ENCODE results near the gene DEPDC5.

The DEPDC5 gene

DNA sequence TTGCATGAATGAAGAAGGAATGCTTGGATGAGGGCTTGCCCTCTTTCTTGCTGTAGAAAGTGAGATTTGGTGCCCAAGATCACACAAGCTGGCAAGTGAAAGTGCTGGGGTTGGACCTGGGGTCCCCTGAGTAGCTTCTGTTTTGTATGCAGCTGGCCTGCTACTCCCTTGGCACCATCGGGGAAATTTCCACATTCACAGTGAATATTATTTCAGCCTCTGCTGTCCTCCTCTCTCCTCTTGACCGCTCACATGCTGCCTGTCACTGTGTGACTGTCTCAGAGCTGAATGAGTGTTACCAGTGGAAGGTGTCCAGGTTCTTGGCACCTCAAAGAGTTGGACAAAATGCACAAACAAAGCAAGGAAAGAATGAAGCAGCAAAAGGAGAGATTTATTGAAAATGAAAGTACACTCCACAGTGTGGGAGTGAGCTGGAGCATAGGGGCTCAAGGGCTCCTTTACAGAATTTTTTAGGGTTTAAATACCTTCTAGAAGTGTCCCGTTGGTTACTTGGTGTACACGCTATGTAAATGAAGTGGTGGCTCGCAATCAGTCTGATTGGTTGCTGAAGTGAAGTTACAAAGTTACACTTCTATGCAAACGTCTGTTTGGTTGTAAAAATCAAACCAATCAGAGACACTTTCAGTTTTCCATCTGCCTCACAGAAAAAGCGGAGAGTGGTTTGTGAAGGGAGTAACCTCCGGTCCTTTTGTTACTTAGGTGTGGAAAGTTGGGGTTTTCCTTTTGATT, 87.4 kb downstream of the DEPDC5 start:
- no peak for DNase-seq (ENCODE audit: low read depth, low spot score)
- TF ChIP-seq YY1 (IDR thresholded peaks at IDR 0.05; ENCODE audit: insufficient read depth, insufficient read length) (no peak), ZNF274 (IDR thresholded peaks at IDR 0.05; ENCODE audit: low read depth, low read length) (no peak), SUZ12 (IDR thresholded peaks at IDR 0.05; ENCODE audit: extremely low read depth, insufficient read depth, insufficient read length) (no peak)
- no peaks in the 10 kb centered on the region for H3K4me1 ChIP-seq (ENCODE audit: insufficient read depth, insufficient read length)
- no peak overlapping the region for H3K9ac ChIP-seq (ENCODE audit: insufficient read length, low read depth)
- H3K9me3 ChIP-seq (ENCODE audit: insufficient read depth, low read length): no peaks in the 10 kb centered on the region
- H3K36me3 ChIP-seq (ENCODE audit: insufficient read depth, insufficient read length, low read length): peaks cover 39% of the 10 kb centered on the region
- no peak overlapping the region for H3K4me3 ChIP-seq (ENCODE audit: insufficient read length, low read depth)
- H3K27me3 ChIP-seq (ENCODE audit: insufficient read depth, insufficient read length): no peaks in the 10 kb centered on the region

GRCh38 chr22:31843526-31843925, 89.7 kb downstream of the DEPDC5 start:
- peaks cover 58% of the 10 kb centered on the region for H3K36me3 ChIP-seq (ENCODE audit: insufficient read depth, insufficient read length, low read length)
- H3K9ac ChIP-seq (ENCODE audit: insufficient read length, low read depth): no peak overlapping the region
- no peak for DNase-seq (ENCODE audit: low read depth, low spot score)
- H3K4me1 ChIP-seq (ENCODE audit: insufficient read depth, insufficient read length): no peaks in the 10 kb centered on the region
- TF ChIP-seq YY1 (IDR thresholded peaks at IDR 0.05; ENCODE audit: insufficient read depth, insufficient read length) (no peak), SUZ12 (IDR thresholded peaks at IDR 0.05; ENCODE audit: extremely low read depth, insufficient read depth, insufficient read length) (no peak), ZNF274 (IDR thresholded peaks at IDR 0.05; ENCODE audit: low read depth, low read length) (no peak)
- no peaks in the 10 kb centered on the region for H3K27me3 ChIP-seq (ENCODE audit: insufficient read depth, insufficient read length)
- no peak overlapping the region for H3K4me3 ChIP-seq (ENCODE audit: insufficient read length, low read depth)
- peaks cover 16% of the 10 kb centered on the region; the same call in 1 of the 2 replicates for H3K9me3 ChIP-seq (ENCODE audit: insufficient read depth, low read length)

DNA sequence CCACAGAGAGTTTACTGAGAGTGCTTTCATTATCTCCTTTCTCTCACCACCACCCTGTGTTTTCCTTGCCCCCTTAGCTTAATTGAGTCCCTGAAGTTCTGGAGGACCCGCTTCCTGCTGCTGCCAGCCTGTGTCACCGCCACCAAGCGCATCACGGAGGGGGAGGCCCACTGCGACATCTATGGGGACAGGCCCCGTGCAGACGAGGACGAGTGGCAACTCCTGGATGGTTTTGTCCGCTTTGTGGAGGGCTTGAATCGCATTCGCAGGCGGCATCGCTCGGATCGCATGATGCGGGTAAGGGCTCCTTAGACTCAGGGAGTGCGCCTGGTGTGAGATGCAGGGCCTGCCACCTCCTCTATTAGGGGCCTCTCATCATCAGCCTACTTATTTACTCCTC, 91.1 kb downstream of the DEPDC5 start:
- H3K36me3 ChIP-seq (ENCODE audit: insufficient read depth, insufficient read length, low read length): peaks cover 56% of the 10 kb centered on the region
- no peaks in the 10 kb centered on the region for H3K4me1 ChIP-seq (ENCODE audit: insufficient read depth, insufficient read length)
- TF ChIP-seq YY1 (IDR thresholded peaks at IDR 0.05; ENCODE audit: insufficient read depth, insufficient read length) (no peak), SUZ12 (IDR thresholded peaks at IDR 0.05; ENCODE audit: extremely low read depth, insufficient read depth, insufficient read length) (no peak), ZNF274 (IDR thresholded peaks at IDR 0.05; ENCODE audit: low read depth, low read length) (no peak)
- H3K9ac ChIP-seq (ENCODE audit: insufficient read length, low read depth): no peak overlapping the region
- H3K27me3 ChIP-seq (ENCODE audit: insufficient read depth, insufficient read length): no peaks in the 10 kb centered on the region
- peaks cover 22% of the 10 kb centered on the region; the same call in 1 of the 2 replicates for H3K9me3 ChIP-seq (ENCODE audit: insufficient read depth, low read length)
- no peak overlapping the region for H3K4me3 ChIP-seq (ENCODE audit: insufficient read length, low read depth)
- no peak for DNase-seq (ENCODE audit: low read depth, low spot score)

- no peaks in the 10 kb centered on the region for H3K4me1 ChIP-seq (ENCODE audit: insufficient read depth, insufficient read length)
- H3K9me3 ChIP-seq (ENCODE audit: insufficient read depth, low read length): peaks cover 22% of the 10 kb centered on the region; the same call in 1 of the 2 replicates
- no peaks in the 10 kb centered on the region for H3K27me3 ChIP-seq (ENCODE audit: insufficient read depth, insufficient read length)
- H3K36me3 ChIP-seq (ENCODE audit: insufficient read depth, insufficient read length, low read length): peaks cover 53% of the 10 kb centered on the region
- no peak overlapping the region for H3K9ac ChIP-seq (ENCODE audit: insufficient read length, low read depth)
- H3K4me3 ChIP-seq (ENCODE audit: insufficient read length, low read depth): no peak overlapping the region
- no peak for DNase-seq (ENCODE audit: low read depth, low spot score)
- TF ChIP-seq YY1 (IDR thresholded peaks at IDR 0.05; ENCODE audit: insufficient read depth, insufficient read length): no peak
- no peak for TF ChIP-seq ZNF274 (IDR thresholded peaks at IDR 0.05; ENCODE audit: low read depth, low read length)
- no peak for TF ChIP-seq SUZ12 (IDR thresholded peaks at IDR 0.05; ENCODE audit: extremely low read depth, insufficient read depth, insufficient read length)
These were observed 92.6 kb downstream of the DEPDC5 start for GRCh38 chr22:31846161-31847115.

DNA sequence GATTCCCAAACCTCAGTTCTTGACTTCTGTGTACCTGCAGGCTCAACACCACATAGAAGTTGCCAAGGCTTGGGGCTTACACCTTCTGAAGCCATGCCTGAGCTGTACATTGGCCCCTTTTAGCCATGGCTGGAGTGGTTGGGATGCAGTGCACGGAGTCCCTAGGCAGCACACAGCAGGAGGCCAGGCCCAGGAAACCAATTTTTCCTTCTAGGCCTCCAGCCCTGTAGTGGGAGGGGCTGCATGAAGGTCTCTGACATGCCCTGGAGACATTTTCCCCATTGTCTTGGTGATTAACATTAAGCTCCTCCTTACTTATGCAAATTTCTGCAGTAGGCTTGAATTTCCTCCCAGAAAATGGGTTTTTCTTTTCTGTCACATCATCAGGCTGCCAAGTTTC, 94.6 kb downstream of the DEPDC5 start:
- DNase-seq (ENCODE audit: low read depth, low spot score): no peak
- Histone ChIP-seq H3K36me3 (ENCODE audit: insufficient read depth, insufficient read length, low read length) (peaks cover 50% of the 10 kb centered on the region), H3K27me3 (ENCODE audit: insufficient read depth, insufficient read length) (no peaks in the 10 kb centered on the region), H3K4me1 (ENCODE audit: insufficient read depth, insufficient read length) (no peaks in the 10 kb centered on the region), H3K9ac (ENCODE audit: insufficient read length, low read depth) (no peak overlapping the region), H3K4me3 (ENCODE audit: insufficient read length, low read depth) (no peak overlapping the region), H3K9me3 (ENCODE audit: insufficient read depth, low read length) (peaks cover 22% of the 10 kb centered on the region; the same call in 1 of the 2 replicates)
- TF ChIP-seq YY1 (IDR thresholded peaks at IDR 0.05; ENCODE audit: insufficient read depth, insufficient read length): no peak
- no peak for TF ChIP-seq SUZ12 (IDR thresholded peaks at IDR 0.05; ENCODE audit: extremely low read depth, insufficient read depth, insufficient read length)
- TF ChIP-seq ZNF274 (IDR thresholded peaks at IDR 0.05; ENCODE audit: low read depth, low read length): no peak

DNA sequence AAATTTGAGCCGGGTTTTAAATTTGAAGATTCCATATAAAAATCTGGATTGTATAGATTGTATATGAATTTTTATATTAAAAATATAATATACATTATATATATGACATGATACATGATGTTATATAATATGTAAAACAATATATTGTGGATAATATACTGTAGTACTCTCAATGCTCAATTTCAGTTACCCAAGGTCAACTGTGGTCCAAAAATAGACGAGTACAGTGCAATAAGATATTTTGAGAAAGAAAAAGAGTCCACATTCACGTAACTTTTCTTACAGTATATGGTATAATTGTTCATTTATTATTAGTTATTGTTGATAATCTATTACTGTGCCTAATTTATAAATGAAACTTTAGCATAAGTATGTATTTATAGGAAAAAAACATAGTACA, 96.3 kb downstream of the DEPDC5 start:
- DNase-seq (ENCODE audit: low read depth, low spot score): no peak
- peaks cover 22% of the 10 kb centered on the region; the same call in 1 of the 2 replicates for H3K9me3 ChIP-seq (ENCODE audit: insufficient read depth, low read length)
- H3K4me3 ChIP-seq (ENCODE audit: insufficient read length, low read depth): no peak overlapping the region
- no peaks in the 10 kb centered on the region for H3K27me3 ChIP-seq (ENCODE audit: insufficient read depth, insufficient read length)
- peaks cover 47% of the 10 kb centered on the region for H3K36me3 ChIP-seq (ENCODE audit: insufficient read depth, insufficient read length, low read length)
- no peak for TF ChIP-seq ZNF274 (IDR thresholded peaks at IDR 0.05; ENCODE audit: low read depth, low read length)
- H3K9ac ChIP-seq (ENCODE audit: insufficient read length, low read depth): no peak overlapping the region
- H3K4me1 ChIP-seq (ENCODE audit: insufficient read depth, insufficient read length): no peaks in the 10 kb centered on the region

Data from NT2/D1 (cell line).